ENCODE data around the gene KIAA1671.

The KIAA1671 gene

DNA sequence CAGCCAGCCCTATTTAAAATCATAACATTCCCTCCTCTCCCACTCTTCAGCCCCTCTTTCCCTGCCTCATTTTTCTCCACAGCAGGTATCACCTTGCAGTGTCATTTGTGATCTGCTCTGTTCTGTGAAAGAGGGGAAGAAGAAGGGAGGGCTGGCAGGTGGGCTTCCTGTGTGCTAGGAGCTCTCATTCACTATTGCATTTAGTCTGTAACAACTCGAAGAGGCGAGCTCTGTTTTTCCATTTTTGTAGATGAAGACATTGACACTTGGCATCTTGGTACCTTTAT lies 195.1 kb downstream of the KIAA1671 start:
- no peak for DNase-seq (ENCODE audit: low spot score)

DNA sequence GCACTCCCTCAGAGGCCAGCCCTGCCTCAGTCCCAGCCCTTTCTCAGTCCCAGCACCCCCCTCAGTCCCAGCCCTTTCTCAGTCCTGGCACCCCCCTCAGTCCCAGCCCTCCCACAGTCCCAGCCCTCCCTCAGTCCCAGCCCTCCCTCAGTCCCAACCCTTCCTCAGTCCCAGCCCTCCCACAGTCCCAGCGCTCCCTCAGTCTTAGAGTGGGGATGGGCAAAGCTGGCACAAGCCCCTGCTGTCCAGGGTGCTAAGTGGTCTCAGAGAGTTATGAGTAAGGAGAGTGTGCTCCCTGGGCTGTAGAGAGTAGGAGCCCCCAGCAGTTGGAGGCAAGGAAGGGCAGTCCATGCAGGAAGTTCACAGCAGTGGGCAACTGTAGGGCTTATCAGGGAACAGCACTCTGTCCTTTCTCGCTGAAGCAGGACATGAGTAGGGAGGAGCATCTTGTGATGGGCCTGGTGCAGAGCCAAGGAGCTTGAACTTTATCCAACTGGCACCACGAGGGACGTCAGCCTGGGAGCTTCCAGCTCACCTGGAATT lies 195.7 kb downstream of the KIAA1671 start:
- DNase-seq (ENCODE audit: low spot score) = no peak

DNA sequence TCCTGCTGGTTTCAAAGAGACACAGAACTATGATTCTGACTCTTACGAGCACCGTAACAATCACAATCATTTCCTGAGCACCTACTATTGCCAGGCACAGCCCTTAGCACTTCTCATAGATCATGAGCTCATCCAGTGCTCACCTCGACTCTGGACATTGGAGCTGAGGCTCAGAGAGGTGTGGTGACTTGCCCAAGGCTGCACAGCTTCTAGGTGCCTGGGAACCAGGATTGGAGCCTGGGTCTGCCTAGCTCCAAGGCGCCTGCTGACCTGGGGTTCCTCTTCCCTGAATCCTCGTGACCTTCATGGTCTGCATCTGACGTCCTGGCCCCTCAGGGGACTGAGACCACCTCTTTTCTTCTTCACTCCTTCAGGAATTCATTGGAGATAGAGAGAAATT lies 196.5 kb downstream of the KIAA1671 start:
- DNase-seq (ENCODE audit: low spot score) = no peak

DNA sequence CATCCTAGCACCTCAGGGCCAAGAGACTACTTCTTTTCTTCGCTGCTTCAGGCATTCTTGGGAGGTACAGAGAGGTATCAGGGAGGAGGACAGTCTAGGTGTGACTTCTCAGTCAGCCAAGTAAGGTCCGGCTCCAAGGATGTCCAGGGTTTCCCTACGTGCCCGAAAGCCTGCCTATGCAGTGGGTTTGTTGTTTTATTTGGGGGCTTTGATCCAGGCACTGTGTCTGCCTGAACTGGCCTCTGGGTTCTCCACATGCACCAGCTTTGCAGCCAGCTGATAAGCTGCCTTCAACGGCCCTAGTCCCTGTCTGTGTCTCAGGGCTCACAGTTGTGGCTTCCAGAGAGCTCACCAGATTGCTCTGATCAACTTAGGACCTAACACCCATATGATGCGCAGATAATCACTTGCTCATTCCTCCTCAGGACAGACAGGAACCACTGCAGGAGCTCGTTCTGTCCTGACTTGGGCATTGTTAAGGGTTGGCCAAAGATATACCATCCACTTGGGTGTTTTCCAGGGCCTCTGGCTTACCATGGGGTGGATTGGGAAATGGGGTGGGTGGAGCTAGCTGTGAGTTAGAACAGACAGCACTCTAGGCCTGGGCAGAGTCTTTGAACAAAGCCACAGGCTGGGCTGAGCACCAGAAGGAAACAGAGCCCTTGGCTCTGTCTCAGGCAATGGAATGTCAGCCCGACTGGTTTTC lies 201.6 kb downstream of the KIAA1671 start:
- DNase-seq (ENCODE audit: low spot score) = no peak

DNA sequence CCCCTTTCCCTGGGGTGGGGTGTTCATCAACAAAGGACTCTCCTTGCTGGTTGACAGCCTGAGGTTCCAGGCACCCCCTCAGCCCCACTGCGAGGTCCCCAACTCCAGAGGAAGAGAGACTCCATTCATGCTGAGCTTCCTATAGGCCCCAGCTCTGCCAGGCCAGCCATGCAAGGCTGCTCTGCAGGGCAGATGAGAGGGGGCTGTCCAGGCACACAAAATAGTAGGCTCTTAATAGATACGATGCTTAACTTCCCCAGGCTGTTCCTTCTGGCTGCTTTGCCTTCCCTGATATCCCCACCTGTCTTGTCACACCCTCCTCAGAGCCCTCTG lies 202.1 kb downstream of the KIAA1671 start:
- DNase-seq (ENCODE audit: low spot score) = no peak

DNA sequence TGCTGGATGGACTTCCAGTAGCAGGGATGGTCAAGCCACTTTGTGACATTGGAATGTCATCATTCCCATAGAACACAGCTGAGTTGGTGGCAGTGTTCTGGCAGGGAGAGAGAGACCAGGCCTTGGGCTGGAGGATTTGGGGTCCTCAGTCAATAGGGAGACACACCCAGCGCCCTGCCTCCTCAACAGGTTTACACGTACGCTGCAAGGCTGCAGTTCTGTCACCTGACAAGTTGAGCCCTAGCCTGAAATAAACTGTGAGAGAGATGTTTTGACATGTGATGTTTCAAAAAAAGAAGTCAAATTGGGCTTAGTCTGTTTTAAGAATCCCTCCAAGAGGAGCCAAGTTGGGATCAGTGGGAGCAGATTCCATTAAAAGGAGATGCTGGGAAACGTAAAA lies 204.2 kb downstream of the KIAA1671 start:
- DNase-seq (ENCODE audit: low spot score) = no peak

DNA sequence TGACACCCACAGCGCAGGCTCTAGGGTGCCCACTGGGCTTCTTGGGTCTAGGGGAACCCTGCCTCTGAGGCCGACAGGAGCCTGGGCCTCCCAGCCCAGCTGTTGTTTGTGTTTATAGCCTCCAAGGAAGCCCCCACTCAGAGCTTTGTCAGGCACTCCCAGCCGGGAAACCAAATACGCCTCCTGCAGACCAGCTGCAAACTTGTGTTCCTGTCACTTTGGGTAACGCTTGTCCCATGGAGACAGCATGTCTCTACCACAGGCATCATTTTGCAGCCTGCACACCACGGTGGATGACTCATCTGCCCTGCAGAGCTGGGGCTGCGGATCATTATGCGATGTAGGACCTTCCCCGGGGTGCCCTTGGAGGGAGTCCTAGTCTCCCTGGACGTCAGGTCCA lies 206.5 kb downstream of the KIAA1671 start:
- no peak for DNase-seq (ENCODE audit: low spot score)

DNA sequence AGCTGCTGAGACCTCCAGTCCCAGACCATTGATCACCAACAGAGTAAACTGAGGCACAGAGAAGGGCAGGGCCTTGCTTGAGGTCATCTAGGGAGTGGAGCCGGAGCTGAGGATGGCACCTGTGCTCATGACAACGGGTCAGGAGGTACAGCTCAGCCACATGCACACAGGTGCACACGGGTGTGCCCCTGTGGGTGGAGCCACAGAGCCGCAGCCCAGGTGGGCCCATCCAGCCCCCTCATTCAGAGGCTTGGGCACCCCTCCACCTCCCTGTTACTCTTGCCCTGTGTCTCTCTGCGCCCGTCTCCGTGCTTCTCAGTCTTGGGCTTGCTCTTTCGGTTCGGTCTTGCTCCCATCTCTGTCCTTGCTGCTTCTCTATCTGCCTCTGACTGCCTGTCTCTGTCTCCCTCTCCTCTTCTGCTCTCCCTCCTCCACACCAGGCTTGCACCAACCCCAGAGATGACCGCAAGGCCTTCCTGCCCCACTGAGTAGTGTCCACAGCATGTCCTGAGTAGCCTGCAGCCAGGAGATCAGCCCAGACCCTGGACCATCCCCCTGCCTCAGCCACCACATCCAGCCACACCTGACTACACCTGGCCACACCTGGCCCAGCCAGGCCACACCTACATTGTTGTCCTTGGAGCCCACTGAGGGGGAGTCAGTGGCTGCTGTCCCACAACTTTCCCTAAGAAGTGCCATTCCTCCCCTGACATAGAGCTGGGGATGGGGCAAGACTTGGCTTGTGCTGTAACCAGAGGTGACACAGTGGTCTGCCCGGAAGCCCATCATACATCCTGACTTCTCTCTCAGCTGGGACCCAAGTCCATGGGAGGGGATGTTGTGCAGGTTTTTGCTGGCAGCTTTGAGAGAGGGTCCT lies 207.8 kb downstream of the KIAA1671 start:
- DNase-seq (ENCODE audit: low spot score) = no peak

DNA sequence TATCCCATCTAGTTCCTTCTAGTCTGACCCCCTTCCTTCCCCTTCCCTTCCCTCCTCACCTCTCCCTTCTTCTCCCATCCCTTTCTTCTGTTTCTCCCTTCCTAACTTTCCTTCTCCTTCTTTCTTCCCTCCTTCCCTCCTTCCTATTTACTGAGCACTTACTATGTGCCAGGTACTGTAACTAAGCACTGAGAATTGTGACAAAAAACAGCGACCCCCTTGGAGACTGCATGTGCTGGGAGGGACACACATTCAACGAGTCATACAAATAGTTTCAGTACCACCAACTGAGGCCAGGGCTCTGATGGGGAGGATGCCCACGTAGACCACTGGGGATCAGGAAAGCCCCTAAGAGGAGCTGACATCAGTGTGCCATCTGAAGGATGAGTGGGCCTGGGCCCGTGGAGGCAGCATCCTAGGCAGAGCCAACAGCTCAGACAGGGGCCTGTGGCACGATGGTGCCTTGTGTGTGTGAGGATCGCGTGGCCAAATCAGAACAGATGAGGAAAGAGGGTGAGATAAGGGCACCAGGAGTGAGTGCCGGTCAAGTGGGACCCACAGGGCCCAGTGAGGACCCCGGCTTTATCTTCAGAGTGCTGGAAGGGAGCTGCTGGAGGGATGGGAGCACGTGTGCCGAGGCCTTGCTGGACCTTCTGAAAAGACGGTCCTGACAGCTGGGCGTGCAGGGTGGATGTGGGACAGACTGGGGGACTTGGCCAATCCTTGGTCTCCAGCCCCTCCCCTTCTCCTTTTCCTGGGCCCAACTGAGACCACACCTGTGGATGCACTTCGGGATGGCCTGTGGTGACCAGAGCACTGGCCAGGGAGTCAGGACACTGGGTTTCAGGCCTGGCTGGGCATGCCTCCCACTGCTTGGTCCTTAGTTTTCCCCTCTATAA lies 208.8 kb downstream of the KIAA1671 start:
- DNase-seq (ENCODE audit: low spot score) = no peak

DNA sequence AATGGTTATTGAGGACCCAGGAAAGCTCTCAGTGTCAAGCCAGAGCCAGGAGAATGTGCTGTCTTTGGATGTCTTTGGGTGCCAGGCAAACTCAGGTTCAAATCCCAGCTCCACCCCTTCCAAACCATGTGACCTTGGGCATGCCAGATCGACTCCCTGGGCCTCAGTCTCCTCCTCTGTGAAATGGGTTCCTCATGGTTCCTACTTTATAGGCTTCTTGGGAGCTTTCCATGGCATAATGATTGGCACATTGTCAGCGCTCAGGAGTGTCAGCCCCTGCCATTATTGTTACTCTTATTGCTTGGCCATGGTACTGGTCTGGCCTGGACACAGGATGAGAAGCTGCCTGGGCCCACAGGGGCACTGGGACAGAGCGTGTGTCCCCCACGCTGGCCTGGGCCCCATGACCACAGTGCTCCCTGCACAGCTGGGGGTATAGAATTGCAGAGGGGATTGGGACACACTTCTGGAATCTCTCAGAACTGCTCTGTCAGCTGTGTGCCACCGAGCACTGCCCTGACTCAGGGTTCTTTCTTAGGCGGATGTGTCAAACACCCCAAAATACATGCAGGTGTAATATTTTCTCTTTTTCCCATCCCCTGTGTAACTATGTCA lies 209.5 kb downstream of the KIAA1671 start:
- DNase-seq (ENCODE audit: low spot score) = no peak

DNA sequence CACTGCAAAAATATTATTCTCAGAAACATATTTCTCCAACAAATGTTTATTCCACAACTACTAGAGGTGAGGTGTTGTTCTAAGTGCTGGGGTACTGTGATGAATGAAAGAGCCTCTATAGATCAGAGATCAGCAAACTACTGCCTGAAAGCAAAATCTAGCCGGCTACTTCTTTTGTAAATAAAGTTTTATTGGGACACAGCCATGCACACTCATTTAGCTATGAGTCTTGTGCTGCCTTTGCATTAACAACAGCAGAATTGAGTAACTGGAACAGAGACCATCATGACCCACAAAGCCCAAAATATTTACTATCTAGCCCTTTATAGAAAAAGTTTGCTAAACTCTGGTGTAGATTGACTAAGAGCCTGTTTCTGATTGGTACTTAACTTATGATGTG lies 210.0 kb downstream of the KIAA1671 start:
- no peak for DNase-seq (ENCODE audit: low spot score)

DNA sequence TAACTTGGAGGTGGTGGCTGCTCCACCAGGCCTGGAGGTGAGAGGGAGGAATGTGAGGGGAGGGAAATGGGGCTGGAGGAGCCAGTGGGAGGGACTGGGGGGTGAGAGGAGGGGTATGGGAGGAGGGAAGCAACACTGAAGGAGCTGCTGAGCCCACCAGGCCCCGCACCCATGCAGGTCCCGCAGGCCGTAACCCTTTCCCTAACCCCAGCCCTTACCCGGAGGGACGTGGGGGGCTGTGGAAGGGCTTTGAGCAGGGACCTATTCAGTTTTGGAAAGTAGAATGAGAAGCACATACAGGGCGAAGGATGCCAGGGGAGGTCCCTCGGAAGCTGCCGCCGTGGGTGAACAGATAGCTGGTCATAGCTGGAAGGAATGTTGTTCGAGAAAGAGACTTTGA lies 213.3 kb downstream of the KIAA1671 start:
- no peak for DNase-seq (ENCODE audit: low spot score)

DNA sequence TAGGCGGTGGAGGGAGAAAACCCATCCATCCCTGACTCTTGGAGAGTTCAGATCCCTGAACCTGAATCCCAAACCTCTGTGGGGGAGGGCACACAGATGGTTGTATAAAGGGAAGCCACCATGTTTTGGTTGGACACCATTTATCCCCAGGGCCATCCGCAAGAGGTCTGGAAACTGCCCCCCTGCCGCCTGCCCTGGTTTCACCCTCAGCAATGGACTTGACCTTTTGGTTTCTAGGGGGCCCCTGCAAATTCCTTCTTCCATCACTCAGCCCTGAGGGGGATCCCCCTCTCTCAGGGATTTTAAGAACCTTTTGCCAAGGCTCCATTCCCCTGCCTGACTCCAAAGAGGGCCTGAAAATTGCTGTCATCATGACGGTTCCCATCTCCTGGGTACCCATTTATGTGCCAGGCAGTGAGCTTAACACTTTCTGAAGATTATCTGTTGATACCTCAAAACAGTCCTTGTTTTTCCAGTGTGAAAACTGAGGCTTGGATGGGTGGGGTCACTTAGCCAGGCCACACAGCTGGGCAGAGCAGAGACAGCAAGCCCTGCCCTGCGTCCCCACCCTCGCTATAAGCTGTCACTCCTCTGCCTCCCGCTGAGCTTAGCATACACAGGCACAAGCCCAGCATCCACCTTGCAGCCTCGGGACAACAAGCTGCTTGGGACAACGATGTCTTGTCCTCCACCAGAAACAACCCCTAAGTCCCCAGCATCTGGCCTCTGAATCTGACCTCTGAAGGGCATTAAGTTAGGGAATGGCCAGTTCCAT lies 213.9 kb downstream of the KIAA1671 start:
- DNase-seq (ENCODE audit: low spot score) = no peak

DNA sequence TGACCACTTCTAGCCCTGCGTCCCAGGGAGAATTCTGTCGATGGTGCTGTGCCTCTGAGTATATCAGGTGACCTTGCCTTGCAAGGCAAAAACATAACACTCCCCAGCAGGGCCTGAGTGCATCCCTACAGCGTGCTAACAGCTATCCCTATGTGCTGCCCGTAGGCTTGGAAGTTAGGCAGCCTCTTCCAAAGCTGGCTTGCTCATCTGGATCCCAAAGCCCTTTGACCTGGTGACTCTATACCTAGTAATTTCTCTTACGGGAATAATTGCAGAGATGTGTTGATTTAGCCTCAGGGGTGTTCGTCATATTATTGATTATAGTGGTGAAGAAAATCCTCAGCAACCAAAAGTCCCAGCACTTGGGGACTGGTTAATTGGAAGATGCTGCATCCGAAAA lies 214.6 kb downstream of the KIAA1671 start:
- DNase-seq (ENCODE audit: low spot score) = no peak

DNA sequence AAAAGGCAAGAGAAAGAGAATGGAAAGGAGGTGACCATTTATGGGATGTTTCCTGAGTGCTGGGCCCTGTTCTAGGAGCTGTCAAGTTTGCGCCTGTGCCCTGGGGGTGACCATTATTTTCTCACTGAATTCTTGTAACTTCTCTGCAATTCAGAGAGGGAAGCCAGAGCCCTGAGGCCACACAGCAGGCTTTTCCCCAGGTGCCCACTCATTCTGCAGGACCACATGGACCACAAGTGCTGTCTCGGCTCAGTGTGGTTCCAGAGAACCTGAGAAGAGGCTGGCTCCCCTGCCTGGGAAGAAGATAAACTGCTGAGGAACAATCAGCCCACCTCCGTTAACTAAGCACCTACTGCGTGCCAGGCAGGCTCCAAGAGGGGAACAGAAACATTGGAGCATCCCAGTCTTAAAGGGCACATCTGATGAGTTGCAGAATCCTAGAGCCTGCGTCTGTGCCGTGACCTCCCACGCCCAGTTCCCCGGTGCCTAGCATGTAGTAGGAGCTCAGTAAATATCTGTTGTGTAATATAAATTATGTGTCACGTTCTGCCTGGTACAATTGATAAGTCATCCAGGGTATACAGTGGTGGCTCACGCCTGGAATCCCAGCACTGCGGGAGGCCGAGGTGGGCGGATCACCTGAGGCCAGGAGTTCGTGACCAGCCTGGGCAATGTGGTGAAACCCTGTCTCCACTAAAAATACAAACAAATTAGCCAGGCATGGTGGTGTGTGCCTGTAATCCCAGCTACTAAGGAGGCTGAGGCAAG lies 215.5 kb downstream of the KIAA1671 start:
- no peak for DNase-seq (ENCODE audit: low spot score)

DNA sequence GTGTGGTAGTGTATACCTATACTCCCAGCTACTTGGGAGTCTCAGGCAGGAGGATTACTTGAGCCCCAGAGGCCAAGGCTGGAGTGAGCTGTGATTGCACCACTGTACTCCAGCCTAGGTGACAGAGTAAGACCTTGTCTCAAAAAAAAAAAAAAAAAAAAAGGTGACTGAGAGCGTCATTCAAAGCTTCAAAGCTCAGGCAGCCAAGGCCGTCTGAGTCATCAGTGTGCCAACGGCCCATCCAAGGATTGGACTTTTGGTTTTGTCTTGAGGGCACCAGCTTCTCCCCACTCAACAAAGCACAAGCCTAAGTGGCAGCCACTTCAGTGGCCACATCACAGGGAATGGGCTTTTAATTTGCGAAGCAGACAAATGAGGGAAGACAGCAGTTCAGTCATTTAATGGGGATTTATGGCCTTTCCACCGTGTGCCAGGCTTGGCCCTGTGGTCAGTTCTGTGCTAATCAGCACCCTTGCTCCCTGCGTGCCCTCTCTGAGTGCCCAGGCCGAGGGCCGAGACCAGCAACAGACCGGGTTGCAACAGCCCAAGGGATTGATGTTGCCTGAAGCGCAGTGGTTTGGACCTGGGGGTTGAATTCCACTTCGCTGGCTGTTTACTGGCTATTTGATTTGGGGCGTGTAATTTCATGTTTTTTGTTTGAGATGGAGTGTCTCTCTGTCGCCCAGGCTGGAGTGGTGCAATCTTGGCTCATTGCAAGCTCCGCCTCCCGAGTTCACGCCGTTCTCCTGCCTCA lies 216.9 kb downstream of the KIAA1671 start:
- no peak for DNase-seq (ENCODE audit: low spot score)

DNA sequence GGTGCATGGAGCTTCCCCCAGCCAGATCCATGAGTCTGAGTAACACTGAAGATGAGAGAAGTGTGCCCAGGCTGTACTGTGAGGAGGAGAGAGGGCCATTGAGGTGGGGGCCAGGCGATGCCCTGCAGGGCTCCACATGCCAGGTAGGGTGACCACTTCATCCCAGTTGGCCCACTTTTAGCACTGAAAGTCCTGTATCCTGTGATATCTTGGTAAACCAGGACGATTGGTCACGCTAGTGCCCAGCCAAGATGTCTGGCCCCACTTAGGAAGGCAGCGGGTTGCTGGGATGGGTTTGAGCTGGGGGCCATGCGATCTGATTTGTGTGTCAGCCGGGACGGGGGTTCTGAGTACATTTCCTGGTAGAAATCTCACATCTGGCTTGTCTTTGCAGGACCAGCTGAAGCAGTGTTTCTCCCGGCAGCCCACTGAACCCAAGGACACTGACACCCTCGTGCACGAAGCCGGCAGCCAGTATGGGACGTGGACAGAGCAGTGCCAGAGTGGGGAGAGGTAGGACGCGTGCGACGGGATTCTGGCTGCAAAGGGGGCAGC lies 218.0 kb downstream of the KIAA1671 start:
- DNase-seq (ENCODE audit: low spot score) = no peak

DNA sequence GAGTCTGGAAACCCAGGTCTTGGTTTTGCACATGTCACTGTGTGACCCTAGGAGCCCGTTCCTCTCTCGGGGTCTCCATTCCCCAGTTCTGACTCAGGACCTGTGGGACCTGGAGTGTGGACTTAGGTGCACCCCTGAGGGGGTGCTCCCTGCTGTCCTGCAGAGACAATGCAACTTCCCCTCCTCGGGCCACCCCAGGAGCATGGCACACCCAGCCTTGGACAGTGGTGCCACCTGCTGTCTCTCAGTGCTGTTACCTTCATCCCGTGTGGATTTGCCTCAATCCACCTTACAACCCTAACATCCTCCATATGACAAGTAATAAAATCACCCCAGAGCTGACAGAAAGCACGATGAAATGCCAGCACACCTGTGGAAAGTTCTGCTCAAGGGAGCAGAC lies 219.6 kb downstream of the KIAA1671 start:
- no peak for DNase-seq (ENCODE audit: low spot score)

DNA sequence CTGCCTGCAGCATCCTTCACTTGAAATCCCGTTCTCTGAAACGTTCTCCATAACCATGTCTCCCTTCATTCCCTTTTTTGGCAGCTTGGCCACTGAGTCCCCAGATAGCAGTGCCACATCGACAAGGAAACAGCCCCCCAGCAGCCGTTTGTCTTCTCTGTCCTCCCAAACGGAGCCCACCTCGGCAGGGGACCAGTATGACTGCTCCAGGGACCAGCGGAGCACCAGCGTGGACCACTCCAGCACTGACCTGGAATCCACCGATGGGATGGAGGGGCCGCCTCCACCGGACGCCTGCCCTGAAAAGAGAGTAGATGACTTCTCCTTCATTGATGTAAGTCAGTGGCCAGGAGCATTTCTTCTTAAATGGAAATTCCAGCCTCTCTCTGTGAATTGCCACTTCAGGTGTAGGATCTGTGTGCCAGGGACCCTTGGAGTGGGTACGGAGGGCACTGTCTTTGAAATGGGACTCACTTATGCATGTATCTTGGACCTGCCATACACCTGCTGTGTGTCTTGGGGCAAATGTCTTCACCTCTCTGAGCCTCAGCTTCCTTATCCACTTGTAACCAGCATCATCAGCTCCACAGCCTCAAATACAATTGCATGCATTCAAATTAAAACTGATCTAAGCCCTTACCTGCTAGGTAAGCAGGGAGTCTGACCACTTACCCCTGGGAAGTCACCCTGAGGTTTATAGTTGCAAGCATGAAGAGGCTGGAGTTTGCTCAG lies 221.8 kb downstream of the KIAA1671 start:
- DNase-seq (ENCODE audit: low spot score) = no peak
